Uterus (tissue), 4 donors: ENCODE results near the gene NADSYN1. TPM values are rescaled to one million over a fixed set of nuclear protein-coding genes. Genes with fewer than 3 reads are reported as not detected.

ENCODE experiments used
- DNase-seq, 2 donors: peaks; one replicate each; pipeline ENCODE4 v3.0.0-alpha.2; 2019 to 2020
- H3K27ac ChIP-seq, 2 donors: fragments of 200-600 bp; sonication (generic); 1 replicate in 1 of 2; 2 replicates in 1 of 2; pipeline ENCODE4 v1.5.1; 2016 to 2018
- H3K27me3 ChIP-seq, 2 donors: fragments of 200-600 bp; sonication (generic); one replicate each; pipeline ENCODE4 v1.5.1; 2018 to 2019; ENCODE audit warnings: control low read depth in 1 of 2
- H3K36me3 ChIP-seq, 2 donors: fragments of 200-600 bp; sonication (generic); one replicate each; pipeline ENCODE4 v1.5.1; 2019; ENCODE audit warnings: control low read depth in 1 of 2
- H3K4me1 ChIP-seq, 2 donors: fragments of 200-600 bp; sonication (generic); one replicate each; pipeline ENCODE4 v1.5.1; 2018 to 2019; ENCODE audit warnings: control low read depth in 1 of 2
- H3K4me3 ChIP-seq, 2 donors: fragments of 200-600 bp; sonication (generic); 1 replicate in 1 of 2; 2 replicates in 1 of 2; pipeline ENCODE4 v1.5.1; 2018 to 2019; ENCODE audit warnings: mild to moderate bottlenecking in 1 of 2
- H3K9me3 ChIP-seq, 2 donors: fragments of 200-600 bp; sonication (generic); one replicate each; pipeline ENCODE4 v1.5.1; 2019; ENCODE audit warnings: control low read depth in 1 of 2
- CTCF ChIP-seq, 4 experiments: fragments of 200-600 bp in 2 of 4; fragments of 450-650 bp in 2 of 4; sonication (generic) in 2 of 4; IDR thresholded peaks; one replicate each; pipeline ENCODE4 v1.5.1; 2016 to 2019; ENCODE audit warnings: antibody characterized with exemption in 4 of 4, mild to moderate bottlenecking in 2 of 4, moderate library complexity in 1 of 4
- POLR2A ChIP-seq, 2 donors: fragments of 450-650 bp; IDR thresholded peaks; one replicate each; pipeline ENCODE4 v1.6.1; 2016; ENCODE audit warnings: antibody characterized with exemption in 2 of 2, mild to moderate bottlenecking in 1 of 2, moderate library complexity in 1 of 2
- intact Hi-C: fragments of 100-400 bp; cut with DNase I; formaldehyde crosslinking; loops from one replicate; pipeline ENCODE4 v1.15.1; 2023; ENCODE audit warnings: low total_unique reads
- total RNA-seq, 4 donors: library from RNA; depleted of rRNA in 3 of 4; stranded (reverse); fragments of >200 nt in 3 of 4; gene quantifications; one replicate each; pipeline versions ENCODE4 v1.1.0 to v1.2.4, GENCODE V29; 2014 to 2023
- donor health status: DM: yes; HTN: yes; CAD: no.

The NADSYN1 gene
- total RNA-seq, 4 donors from 2014 or later, result 20.0 to 73.0 (median 32.8) TPM

- intact Hi-C loops, result no loop called here
- H3K9me3 ChIP-seq, result no peaks in the 10 kb centered on the region
- no peak overlapping the region for H3K4me3 ChIP-seq
- TF ChIP-seq CTCF (IDR thresholded peaks at IDR 0.05), result no peak
- TF ChIP-seq POLR2A (IDR thresholded peaks at IDR 0.05), result no peak
- no peaks in the 10 kb centered on the region for H3K27me3 ChIP-seq
- no peaks in the 10 kb centered on the region for H3K4me1 ChIP-seq
- no peak overlapping the region for H3K27ac ChIP-seq
- H3K36me3 ChIP-seq, result no peaks in the 10 kb centered on the region
- no peak for DNase-seq
Observed at GRCh38 chr11:71484248-71485062, 31.5 kb downstream of the NADSYN1 start.

- Histone ChIP-seq H3K4me3 (no peak overlapping the region), H3K36me3 (no peaks in the 10 kb centered on the region), H3K4me1 (no peaks in the 10 kb centered on the region), H3K27ac (no peak overlapping the region), H3K9me3 (no peaks in the 10 kb centered on the region), H3K27me3 (no peaks in the 10 kb centered on the region)
- no peak for TF ChIP-seq CTCF (IDR thresholded peaks at IDR 0.05)
- TF ChIP-seq POLR2A (IDR thresholded peaks at IDR 0.05), result no peak
- intact Hi-C loops, result no loop called here
- no peak for DNase-seq
Observed at GRCh38 chr11:71485063-71485399, 32.0 kb downstream of the NADSYN1 start.

GRCh38 chr11:71485466-71485865 is 32.5 kb downstream of the NADSYN1 start:
- no peak overlapping the region for H3K4me3 ChIP-seq
- no peak for DNase-seq

GRCh38 chr11:71486320-71486719 is 33.3 kb downstream of the NADSYN1 start:
- intact Hi-C loops, result no loop called here
- Histone ChIP-seq H3K4me3 (no peak overlapping the region), H3K36me3 (no peaks in the 10 kb centered on the region), H3K4me1 (no peaks in the 10 kb centered on the region), H3K27ac (no peak overlapping the region), H3K9me3 (no peaks in the 10 kb centered on the region), H3K27me3 (no peaks in the 10 kb centered on the region)
- no peak for DNase-seq
- TF ChIP-seq POLR2A (IDR thresholded peaks at IDR 0.05) (no peak), CTCF (IDR thresholded peaks at IDR 0.05) (no peak)

More at GRCh38 chr11:71485466-71485865, 32.5 kb downstream of the NADSYN1 start:
- no peak for TF ChIP-seq CTCF (IDR thresholded peaks at IDR 0.05)
- no peak for TF ChIP-seq POLR2A (IDR thresholded peaks at IDR 0.05)
- no peaks in the 10 kb centered on the region for H3K4me1 ChIP-seq
- no peaks in the 10 kb centered on the region for H3K9me3 ChIP-seq
- H3K27me3 ChIP-seq, result no peaks in the 10 kb centered on the region
- no peaks in the 10 kb centered on the region for H3K36me3 ChIP-seq
- intact Hi-C loops, result no loop called here
- no peak overlapping the region for H3K27ac ChIP-seq

- H3K9me3 ChIP-seq, result no peaks in the 10 kb centered on the region
- no peak for DNase-seq
- H3K27ac ChIP-seq, result no peak overlapping the region
- no peak overlapping the region for H3K4me3 ChIP-seq
- no peaks in the 10 kb centered on the region for H3K4me1 ChIP-seq
- TF ChIP-seq POLR2A (IDR thresholded peaks at IDR 0.05) (no peak), CTCF (IDR thresholded peaks at IDR 0.05) (no peak)
- no peaks in the 10 kb centered on the region for H3K27me3 ChIP-seq
- intact Hi-C loops, result no loop called here
- H3K36me3 ChIP-seq, result no peaks in the 10 kb centered on the region
Observed at GRCh38 chr11:71488681-71489270, 35.8 kb downstream of the NADSYN1 start.
